Tibial nerve (tissue), 4 donors: ENCODE data around the gene BSCL2. TPM values are rescaled to one million over a fixed set of nuclear protein-coding genes. Genes with fewer than 3 reads are reported as not detected.
"Not testable (repeated sequence)": the region's sequence is repeated elsewhere in the genome, so short reads cannot be mapped to it uniquely, and the experiment has no call there.

ENCODE experiments used
- DNase-seq, 2 donors: peaks; one replicate each; pipeline ENCODE4 v3.0.0-alpha.2; 2019; ENCODE audit warnings: low spot score in 2 of 2
- H3K27ac ChIP-seq, 4 donors: fragments of 200-600 bp; sonication (generic) in 3 of 4; one replicate each; pipeline ENCODE4 v1.5.1; 2017 to 2019; ENCODE audit warnings: mild to moderate bottlenecking in 1 of 4
- H3K27me3 ChIP-seq, 2 donors: fragments of 200-600 bp; sonication (generic) in 1 of 2; one replicate each; pipeline versions ENCODE4 v1.5.1 to v1.6.0; 2017 to 2019
- H3K36me3 ChIP-seq, 3 donors: fragments of 200-600 bp; sonication (generic); one replicate each; pipeline ENCODE4 v1.5.1; 2018 to 2019
- H3K4me1 ChIP-seq, 4 donors: fragments of 200-600 bp; sonication (generic) in 3 of 4; one replicate each; pipeline ENCODE4 v1.5.1; 2017 to 2019
- H3K4me3 ChIP-seq, 4 donors: fragments of 200-600 bp; sonication (generic) in 3 of 4; one replicate each; pipeline ENCODE4 v1.5.1; 2017 to 2019; ENCODE audit warnings: mild to moderate bottlenecking in 1 of 4, moderate library complexity in 1 of 4
- H3K9me3 ChIP-seq, 4 donors: fragments of 200-600 bp; sonication (generic) in 3 of 4; one replicate each; pipeline ENCODE4 v1.5.1; 2017 to 2019
- CTCF ChIP-seq, 5 experiments: fragments of 200-600 bp in 3 of 5; fragments of 450-650 bp in 2 of 5; sonication (generic) in 3 of 5; IDR thresholded peaks; one replicate each; pipeline ENCODE4 v1.5.1; 2016 to 2019; ENCODE audit warnings: antibody characterized with exemption in 5 of 5, mild to moderate bottlenecking in 3 of 5, moderate library complexity in 2 of 5
- EP300 ChIP-seq, 2 donors: sonication (generic); formaldehyde crosslinking; IDR thresholded peaks; one replicate each; pipeline ENCODE4 v1.6.1; 2017; ENCODE audit warnings: antibody characterized with exemption in 2 of 2, mild to moderate bottlenecking in 1 of 2
- POLR2A ChIP-seq, 2 donors: fragments of 450-650 bp; IDR thresholded peaks; one replicate each; pipeline ENCODE4 v1.6.1; 2017; ENCODE audit warnings: antibody characterized with exemption in 2 of 2, mild to moderate bottlenecking in 2 of 2, moderate library complexity in 2 of 2
- WGBS, 2 donors: methylation state at CpG; one replicate each; pipeline ENCODE4 v1.1.5; 2018; 5-methylcytosine and 5-hydroxymethylcytosine counted together
- total RNA-seq, 4 donors: library from RNA; depleted of rRNA; stranded (reverse); fragments of >200 nt; gene quantifications; one replicate each; pipeline ENCODE4 v1.1.0, GENCODE V29; 2016

The BSCL2 gene
- total RNA-seq, 4 donors from 2014 or later, result 58.8 to 149 (median 93.2) TPM

DNA sequence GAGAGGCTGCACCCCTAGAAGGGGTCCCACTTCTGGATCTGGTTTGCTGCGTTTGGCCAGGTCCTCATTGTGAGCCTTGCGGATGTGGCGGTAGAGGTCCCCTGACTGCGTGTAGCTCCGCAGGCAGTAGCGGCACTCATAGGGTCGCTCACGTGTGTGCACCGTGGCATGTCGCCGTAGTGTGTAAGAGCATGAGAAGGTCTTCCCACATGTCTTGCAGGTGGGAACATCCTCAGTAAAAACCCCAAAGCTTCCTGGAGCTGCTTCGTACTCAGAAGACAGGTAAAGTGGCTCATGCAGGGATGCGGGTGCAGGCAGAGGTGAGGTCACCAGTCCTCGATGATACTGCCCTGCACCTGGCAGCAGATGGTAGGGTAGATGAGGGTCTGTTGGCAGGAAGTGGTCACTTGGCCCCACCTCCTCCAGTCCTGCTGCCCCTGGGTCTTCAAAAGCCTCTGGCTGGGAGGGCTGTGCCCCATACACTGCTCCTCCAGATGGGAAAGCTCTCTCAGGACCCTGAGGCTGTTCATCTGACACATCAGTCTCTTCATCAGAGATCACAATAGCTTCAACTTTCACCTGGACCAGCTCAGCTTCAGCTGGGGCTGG lies 45.1 kb upstream of the BSCL2 start:
- no peaks in the 10 kb centered on the region for H3K9me3 ChIP-seq
- no peak for TF ChIP-seq POLR2A (IDR thresholded peaks at IDR 0.05)
- TF ChIP-seq EP300 (IDR thresholded peaks at IDR 0.05), result no peak
- TF ChIP-seq CTCF (IDR thresholded peaks at IDR 0.05), result no peak
- H3K36me3 ChIP-seq, result peaks cover 0 to 31% (median 0%) of the 10 kb centered on the region in 3 donors
- H3K4me1 ChIP-seq, result peaks cover 0 to 45% (median 9%) of the 10 kb centered on the region in 4 donors
- no peak overlapping the region for H3K27ac ChIP-seq
- no peak for DNase-seq
- WGBS, 2 donors, result 94 to 99% methylated on average over 14 of the region's 14 CpGs
- no peaks in the 10 kb centered on the region for H3K27me3 ChIP-seq
- H3K4me3 ChIP-seq, result no peak overlapping the region

- H3K9me3 ChIP-seq, H3K27me3 ChIP-seq, DNase-seq, H3K27ac ChIP-seq, H3K4me3 ChIP-seq: not testable (repeated sequence)
- Histone ChIP-seq H3K4me1 (peaks cover 0 to 45% (median 9%) of the 10 kb centered on the region in 4 donors), H3K36me3 (peaks cover 0 to 31% (median 0%) of the 10 kb centered on the region in 3 donors)
- WGBS, 2 donors, result 92 to 95% methylated on average over 5 of the region's 5 CpGs
These were observed 42.7 kb upstream of the BSCL2 start for GRCh38 chr11:62749931-62750330.

DNA sequence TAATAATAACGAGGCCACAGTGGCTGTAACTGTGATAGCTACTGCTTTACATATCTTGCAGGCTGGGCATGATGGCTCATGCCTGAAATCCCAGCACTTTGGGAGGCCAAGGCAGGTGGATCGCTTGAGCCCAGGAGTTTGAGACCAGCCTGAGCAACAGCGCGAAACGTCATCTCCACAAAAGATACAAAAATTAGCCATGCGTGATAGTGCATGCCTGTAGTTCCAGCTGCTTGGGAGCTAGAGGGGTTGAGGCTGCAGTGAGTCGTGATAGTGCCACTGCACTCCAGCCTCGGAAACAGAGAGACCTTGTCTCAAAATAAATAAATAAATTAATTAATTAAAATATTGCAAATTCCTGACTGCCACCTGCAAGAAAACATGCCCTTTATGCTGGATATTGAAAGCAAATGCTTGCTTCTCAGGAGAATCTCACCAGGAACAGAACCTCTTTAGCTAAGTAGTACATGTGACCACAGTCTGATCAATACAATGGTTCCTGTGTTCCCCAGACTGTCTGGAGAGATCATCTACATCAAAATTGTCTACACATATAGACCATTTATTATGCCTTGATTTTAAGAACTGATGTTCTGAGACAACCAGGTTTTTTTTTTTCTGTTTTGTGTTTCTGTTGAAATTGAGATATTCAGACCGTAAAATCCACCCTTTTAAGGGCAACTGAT lies 40.4 kb upstream of the BSCL2 start:
- no peak for DNase-seq
- Histone ChIP-seq H3K27me3 (no peaks in the 10 kb centered on the region), H3K36me3 (peaks cover 0 to 25% (median 0%) of the 10 kb centered on the region in 3 donors), H3K4me1 (peaks cover 0 to 28% (median under 1%) of the 10 kb centered on the region in 4 donors), H3K27ac (peak overlapping the region in 1 of 4 donors; percentile 21), H3K4me3 (no peak overlapping the region), H3K9me3 (no peaks in the 10 kb centered on the region)
- TF ChIP-seq POLR2A (IDR thresholded peaks at IDR 0.05) (no peak), CTCF (IDR thresholded peaks at IDR 0.05) (no peak)
- WGBS, 2 donors, result 40 to 63% methylated on average over 9 of the region's 9 CpGs

GRCh38 chr11:62737196-62737595 lies 30.0 kb upstream of the BSCL2 start:
- Histone ChIP-seq H3K36me3 (peaks cover 0 to 94% (median 17%) of the 10 kb centered on the region in 3 donors), H3K27me3 (no peaks in the 10 kb centered on the region), H3K27ac (no peak overlapping the region), H3K4me3 (no peak overlapping the region), H3K4me1 (peaks cover 0 to 16% (median 0%) of the 10 kb centered on the region in 4 donors), H3K9me3 (no peaks in the 10 kb centered on the region)
- TF ChIP-seq CTCF (IDR thresholded peaks at IDR 0.05) (no peak), POLR2A (IDR thresholded peaks at IDR 0.05) (no peak), EP300 (IDR thresholded peaks at IDR 0.05) (no peak)
- no peak for DNase-seq

DNA sequence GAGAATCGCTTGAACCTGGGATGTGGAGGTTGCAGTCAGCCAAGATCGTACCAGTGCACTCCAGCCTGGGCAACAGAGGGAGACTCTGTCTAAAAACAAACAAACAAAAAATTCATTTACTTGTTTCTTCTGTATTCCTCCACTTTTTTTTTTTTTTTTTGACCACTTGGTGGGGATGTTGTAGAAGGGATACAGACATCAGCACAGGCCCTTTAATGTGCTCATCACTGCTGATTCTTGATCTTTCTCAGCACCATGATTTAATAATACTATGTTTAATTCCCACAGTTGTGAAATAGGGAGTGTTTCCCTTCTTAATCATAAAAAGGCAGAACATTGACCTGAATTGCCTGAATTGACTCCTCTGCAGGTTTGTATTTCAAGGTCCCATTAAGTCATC lies 25.6 kb upstream of the BSCL2 start:
- no peak for DNase-seq
- Histone ChIP-seq H3K36me3 (peaks cover 0 to 62% (median 16%) of the 10 kb centered on the region in 3 donors), H3K4me3 (no peak overlapping the region), H3K4me1 (peaks cover 0 to 47% (median 21%) of the 10 kb centered on the region in 4 donors), H3K27me3 (no peaks in the 10 kb centered on the region), H3K9me3 (no peaks in the 10 kb centered on the region), H3K27ac (no peak overlapping the region)
- WGBS, 2 donors, result 46 to 62% methylated on average over 2 of the region's 2 CpGs
- TF ChIP-seq CTCF (IDR thresholded peaks at IDR 0.05), result no peak
- no peak for TF ChIP-seq EP300 (IDR thresholded peaks at IDR 0.05)
- no peak for TF ChIP-seq POLR2A (IDR thresholded peaks at IDR 0.05)

GRCh38 chr11:62730076-62730475 lies 22.9 kb upstream of the BSCL2 start:
- H3K9me3 ChIP-seq, H3K27me3 ChIP-seq, DNase-seq: not testable (repeated sequence)
- WGBS, 2 donors, result 83 to 88% methylated on average over 14 of the region's 14 CpGs
- H3K27ac ChIP-seq, result peak overlapping the region in 1 of 4 donors; percentile 97
- peaks cover 0 to 57% (median 28%) of the 10 kb centered on the region in 4 donors for H3K4me1 ChIP-seq
- peaks cover 0 to 34% (median 0%) of the 10 kb centered on the region in 3 donors for H3K36me3 ChIP-seq
- peak overlapping the region in 2 of 4 donors; percentile 12 to 96 for H3K4me3 ChIP-seq
